Suppressor macrophage treated with lipopolysaccharide for 1 hour (primary cell): ENCODE results near the gene TBC1D3I.
A peak's percentile ranks its signal among the peaks of the same experiment; 100 is the strongest.

Source experiments
- DNase-seq, 3 donors: peaks; one replicate each; pipeline ENCODE4 v3.0.0-alpha.2; 2020 to 2022

TBC1D3I gene

GRCh38 chr17:36205637-36206485, 58.5 kb downstream of the TBC1D3I start:
- peak in 2 of 3 donors; percentile 43 to 75 for DNase-seq

GRCh38 chr17:36204724-36205500, 59.5 kb downstream of the TBC1D3I start:
- peak in 1 of 3 donors; percentile 19 for DNase-seq
